A549 (cell line): Measurements from ENCODE around the gene KCNG2. TPM values are rescaled to one million over a fixed set of nuclear protein-coding genes. Genes with fewer than 3 reads are reported as not detected.

Experiments
- ATAC-seq, 2 experiments: fragments of 200-7000 bp in 1 of 2; fragments of >200 bp in 1 of 2; cut with Nextera tagmentation in 1 of 2; cut with Tn5 transposase in 1 of 2; 3 replicates each; pipeline versions ENCODE4 v1.8.0 to v1.9.1; 2018 to 2020; ENCODE audit warnings: mild to moderate bottlenecking in 1 of 2, moderate library complexity in 1 of 2
- CTCF ChIA-PET: fragments of 300-600 bp; sonication (Branson Sonifier 250); formaldehyde crosslinking; extraction: SDS; loops from one replicate; lab custom pipeline; 2021; ENCODE audit warnings: antibody characterized with exemption, inconsistent platforms; lab: Yijun Ruan, JAX
- POLR2A ChIA-PET: fragments of 350-600 bp; formaldehyde crosslinking; extraction: SDS; loops from one replicate; lab custom pipeline; 2021; ENCODE audit warnings: antibody characterized with exemption, inconsistent platforms; lab: Yijun Ruan, JAX
- DNase-seq, 2 experiments: peaks; one replicate each; pipeline versions ENCODE4 v3.0.0 to v3.0.0-alpha.2; 2011 to 2016; ENCODE audit warnings: low read depth in 1 of 2, low spot score in 1 of 2
- FAIRE-seq: peaks from 2 replicates; lab custom pipeline; 2011; peaks lifted over from hg19 to GRCh38; lab: Jason Lieb, UNC
- H3K27ac ChIP-seq, 2 experiments: fragments of >200 bp; sonication (Bioruptor Twin); formaldehyde crosslinking; 3 replicates each; pipeline ENCODE4 v1.5.1; 2016 to 2017
- H3K4me1 ChIP-seq: fragments of >200 bp; sonication (Bioruptor Twin); formaldehyde crosslinking; 3 replicates; pipeline ENCODE4 v1.6.1; 2016
- H3K4me2 ChIP-seq: fragments of >200 bp; sonication (Bioruptor Twin); formaldehyde crosslinking; 3 replicates; pipeline ENCODE4 v1.6.1; 2016
- H3K4me3 ChIP-seq: fragments of >200 bp; sonication (Bioruptor Twin); formaldehyde crosslinking; 3 replicates; pipeline ENCODE4 v1.5.1; 2016
- H3K9me3 ChIP-seq: fragments of >200 bp; sonication (Bioruptor Twin); formaldehyde crosslinking; 3 replicates; pipeline ENCODE4 v1.6.1; 2016
- BHLHE40 ChIP-seq: IDR thresholded peaks from 2 replicates; pipeline ENCODE4 v1.6.1; 2012; ENCODE audit warnings: low read depth, low read length, inconsistent platforms
- CEBPB ChIP-seq, 2 experiments: fragments of >200 bp in 1 of 2; sonication (Bioruptor Twin) in 1 of 2; formaldehyde crosslinking in 1 of 2; IDR thresholded peaks; 2 replicates each; pipeline ENCODE4 v1.6.1; 2012 to 2016
- CHD2 ChIP-seq: fragments of 150-350 bp; IDR thresholded peaks from 2 replicates; pipeline ENCODE4 v1.6.1; 2014; ENCODE audit warnings: low read length; ENCODE audit not compliant: partially characterized antibody
- EHF ChIP-seq: fragments of 250-450 bp; sonication (Bioruptor Pico); IDR thresholded peaks from 2 replicates; pipeline ENCODE4 v1.5.0; 2020; ENCODE audit warnings: mild to moderate bottlenecking
- EHMT2 ChIP-seq: fragments of 200-600 bp; sonication (generic); IDR thresholded peaks from 2 replicates; pipeline ENCODE4 v1.6.1; 2016; ENCODE audit warnings: antibody characterized with exemption, low read depth, mild to moderate bottlenecking, moderate library complexity
- EP300 ChIP-seq, 2 experiments: fragments of >200 bp; sonication (Bioruptor Twin); formaldehyde crosslinking; IDR thresholded peaks; 2 replicates in 1 of 2; 3 replicates in 1 of 2; pipeline ENCODE4 v1.6.1; 2016 to 2017
- ESRRA ChIP-seq: fragments of 150-350 bp; IDR thresholded peaks from 2 replicates; pipeline ENCODE4 v1.6.1; 2014; ENCODE audit warnings: mild to moderate bottlenecking, low read length, borderline replicate concordance
- FOSB ChIP-seq: fragments of 250-450 bp; sonication (Bioruptor Pico); IDR thresholded peaks from 2 replicates; pipeline ENCODE4 v1.5.0; 2020; ENCODE audit warnings: mild to moderate bottlenecking, moderate library complexity
- HDAC2 ChIP-seq: fragments of 200-600 bp; sonication (generic); IDR thresholded peaks from 2 replicates; pipeline ENCODE4 v1.6.1; 2016
- HEYL ChIP-seq: fragments of 250-450 bp; sonication (Bioruptor Pico); IDR thresholded peaks from 2 replicates; pipeline ENCODE4 v1.8.0; 2021; ENCODE audit warnings: mild to moderate bottlenecking, moderate library complexity
- HOXB5 ChIP-seq: fragments of 250-450 bp; sonication (Bioruptor Pico); IDR thresholded peaks from 2 replicates; pipeline ENCODE4 v1.5.0; 2020; ENCODE audit warnings: mild to moderate bottlenecking, moderate library complexity
- JUN ChIP-seq, 2 experiments: fragments of >200 bp; sonication (Bioruptor Twin); formaldehyde crosslinking; IDR thresholded peaks; 2 replicates in 1 of 2; 3 replicates in 1 of 2; pipeline ENCODE4 v1.6.1; 2016 to 2017
- JUNB ChIP-seq: fragments of >200 bp; sonication (Bioruptor Twin); formaldehyde crosslinking; IDR thresholded peaks from 2 replicates; pipeline ENCODE4 v1.6.1; 2016
- KDM5A ChIP-seq: fragments of 200-600 bp; sonication (generic); IDR thresholded peaks from 2 replicates; pipeline ENCODE4 v1.6.1; 2016; ENCODE audit warnings: antibody characterized with exemption, mild to moderate bottlenecking
- MAZ ChIP-seq: fragments of 150-350 bp; IDR thresholded peaks from 2 replicates; pipeline ENCODE4 v1.6.1; 2014; ENCODE audit warnings: antibody characterized with exemption, low read depth, low read length, borderline replicate concordance
- MYC ChIP-seq: IDR thresholded peaks from 2 replicates; pipeline ENCODE4 v1.6.1; 2012; ENCODE audit warnings: mild to moderate bottlenecking, inconsistent platforms, low read length, improper control_type of control experiment, borderline replicate concordance
- NPAS2 ChIP-seq: fragments of 250-450 bp; sonication (Bioruptor Pico); IDR thresholded peaks from 2 replicates; pipeline ENCODE4 v1.8.0; 2022; ENCODE audit warnings: mild to moderate bottlenecking, moderate library complexity, borderline replicate concordance
- POLR2AphosphoS2 ChIP-seq: conservative IDR thresholded peaks from 2 replicates; pipeline ENCODE4 v1.6.1; 2012; ENCODE audit warnings: low read length, improper control_type of control experiment, inconsistent platforms
- RAD21 ChIP-seq, 2 experiments: fragments of >200 bp in 1 of 2; sonication (Bioruptor Twin) in 1 of 2; formaldehyde crosslinking in 1 of 2; IDR thresholded peaks in 1 of 2; conservative IDR thresholded peaks in 1 of 2; 2 replicates in 1 of 2; 3 replicates in 1 of 2; pipeline ENCODE4 v1.6.1; 2012 to 2018; ENCODE audit warnings: inconsistent platforms in 1 of 2
- RARB ChIP-seq: fragments of 250-450 bp; sonication (Bioruptor Pico); IDR thresholded peaks from 2 replicates; pipeline ENCODE4 v1.8.0; 2021; ENCODE audit warnings: mild to moderate bottlenecking, moderate library complexity
- RFX5 ChIP-seq: fragments of 450-650 bp; IDR thresholded peaks from 2 replicates; pipeline ENCODE4 v1.7.1; 2014; ENCODE audit warnings: antibody characterized with exemption, mild to moderate bottlenecking, moderate library complexity
- SMC3 ChIP-seq: fragments of >200 bp; sonication (Bioruptor Twin); formaldehyde crosslinking; IDR thresholded peaks from 3 replicates; pipeline ENCODE4 v1.6.1; 2018; ENCODE audit warnings: inconsistent platforms
- SREBF2 ChIP-seq: fragments of 450-650 bp; IDR thresholded peaks from 2 replicates; pipeline ENCODE4 v1.6.1; 2014; ENCODE audit warnings: mild to moderate bottlenecking, moderate library complexity
- TFCP2L1 ChIP-seq: fragments of 250-450 bp; sonication (Bioruptor Pico); IDR thresholded peaks from 2 replicates; pipeline ENCODE4 v1.5.0; 2021; ENCODE audit warnings: mild to moderate bottlenecking
- ZNF302 ChIP-seq: fragments of 250-450 bp; sonication (Bioruptor Pico); IDR thresholded peaks from 2 replicates; pipeline ENCODE4 v1.9.0; 2021; ENCODE audit warnings: inconsistent platforms, mild to moderate bottlenecking, moderate library complexity
- WGBS: methylation state at CpG from one replicate; pipeline ENCODE4 v1.1.6; 2017; ENCODE audit errors: missing lambda C conversion rate; 5-methylcytosine and 5-hydroxymethylcytosine counted together
- polyA plus RNA-seq, 4 experiments: library from polyadenylated mRNA; depleted of rRNA in 3 of 4; stranded (reverse); fragments of >200 nt; fragmentation: RNase III in 1 of 4; extraction: RNeasy Plus Mini Kit Qiagen cat#74134 plus additional on column Dnase treatment in 1 of 4; gene quantifications; 2 replicates in 3 of 4; 3 replicates in 1 of 4; pipeline ENCODE4 v1.2.3, GENCODE V29; 2011 to 2017
- TF ChIP-seq, protein P1 (sequence below): fragments of 450-650 bp; IDR thresholded peaks from 2 replicates; pipeline ENCODE4 v1.6.1; 2014; ENCODE audit warnings: antibody characterized with exemption
- TF ChIP-seq, protein P2 (sequence below): IDR thresholded peaks from 2 replicates; pipeline ENCODE4 v1.6.1; 2012; ENCODE audit warnings: low read depth, borderline replicate concordance
- TF ChIP-seq, protein P3 (sequence below): fragments of 150-350 bp; IDR thresholded peaks from 2 replicates; pipeline ENCODE4 v1.6.1; 2014; ENCODE audit warnings: low read depth, mild to moderate bottlenecking, low read length
- TF ChIP-seq, protein P4 (sequence below): fragments of >200 bp; sonication (Bioruptor Twin); formaldehyde crosslinking; IDR thresholded peaks from 3 replicates; pipeline ENCODE4 v1.6.1; 2016
- TF ChIP-seq, protein P5 (sequence below): fragments of 250-450 bp; sonication (Bioruptor Pico); IDR thresholded peaks from 2 replicates; pipeline ENCODE4 v1.5.0; 2021; ENCODE audit warnings: mild to moderate bottlenecking, moderate library complexity, borderline replicate concordance

KCNG2 gene
- polyA plus RNA-seq, 2 of the 4 experiments (the other 2 are of a cell fraction), result not detected

DNA sequence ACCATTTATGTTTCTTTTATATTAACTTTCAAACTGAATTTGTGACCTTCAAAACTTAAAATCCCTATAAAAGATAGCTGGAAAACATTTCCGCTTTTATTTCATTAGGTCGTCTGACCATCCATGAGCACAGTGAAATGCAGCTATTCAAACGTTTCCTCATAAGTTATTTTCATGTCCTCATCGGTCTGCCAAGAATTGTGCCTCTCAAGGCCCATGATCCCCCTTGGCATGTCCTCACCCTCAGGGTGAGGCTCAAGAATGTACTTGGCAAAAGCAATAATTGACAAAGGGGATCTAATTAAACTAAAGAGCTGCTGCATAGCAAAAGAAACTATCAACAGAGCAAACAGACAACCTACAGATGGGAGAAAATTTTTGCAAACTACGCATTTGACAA, 141.4 kb downstream of the KCNG2 start (continued):
- TF ChIP-seq, protein P1, sequence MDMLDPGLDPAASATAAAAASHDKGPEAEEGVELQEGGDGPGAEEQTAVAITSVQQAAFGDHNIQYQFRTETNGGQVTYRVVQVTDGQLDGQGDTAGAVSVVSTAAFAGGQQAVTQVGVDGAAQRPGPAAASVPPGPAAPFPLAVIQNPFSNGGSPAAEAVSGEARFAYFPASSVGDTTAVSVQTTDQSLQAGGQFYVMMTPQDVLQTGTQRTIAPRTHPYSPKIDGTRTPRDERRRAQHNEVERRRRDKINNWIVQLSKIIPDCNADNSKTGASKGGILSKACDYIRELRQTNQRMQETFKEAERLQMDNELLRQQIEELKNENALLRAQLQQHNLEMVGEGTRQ, result no peak
- TF ChIP-seq SREBF2, result no peak
- TF ChIP-seq EP300 (IDR thresholded peaks at IDR 0.05), result no peak
- TF ChIP-seq, protein P2, sequence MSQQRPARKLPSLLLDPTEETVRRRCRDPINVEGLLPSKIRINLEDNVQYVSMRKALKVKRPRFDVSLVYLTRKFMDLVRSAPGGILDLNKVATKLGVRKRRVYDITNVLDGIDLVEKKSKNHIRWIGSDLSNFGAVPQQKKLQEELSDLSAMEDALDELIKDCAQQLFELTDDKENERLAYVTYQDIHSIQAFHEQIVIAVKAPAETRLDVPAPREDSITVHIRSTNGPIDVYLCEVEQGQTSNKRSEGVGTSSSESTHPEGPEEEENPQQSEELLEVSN, result no peak
- TF ChIP-seq EHMT2, result no peak

DNA sequence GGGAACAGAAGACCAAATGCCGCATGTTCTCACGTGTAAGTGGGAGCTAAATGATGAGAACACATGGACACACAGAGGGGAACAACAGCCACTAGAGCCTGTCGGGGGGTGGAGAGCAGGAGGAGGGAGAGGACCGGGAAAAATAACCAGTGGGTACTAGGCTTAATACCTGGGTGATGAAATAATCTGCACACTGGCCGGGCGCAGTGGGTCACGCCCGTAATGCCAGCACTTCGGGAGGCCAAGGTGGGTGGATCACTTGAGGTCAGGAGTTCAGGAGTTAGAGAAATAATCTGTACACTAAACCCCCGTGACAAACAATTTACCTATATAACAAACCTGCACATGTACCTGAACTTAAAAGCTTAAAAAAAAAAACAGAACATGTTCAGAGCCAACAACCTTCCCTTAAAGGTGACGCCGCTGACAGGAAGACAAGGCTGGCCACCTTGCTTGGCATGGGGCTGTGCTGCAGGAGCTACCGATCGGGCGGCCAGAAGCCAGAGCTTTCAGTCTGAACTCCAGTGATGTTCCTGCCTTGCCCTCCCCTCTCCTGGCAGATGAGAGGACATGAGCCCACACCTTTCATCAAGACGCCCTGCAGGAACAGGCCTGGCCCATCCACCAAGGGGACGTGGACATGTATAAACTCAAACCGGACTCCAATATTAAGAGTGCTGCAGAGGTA, 142.5 kb downstream of the KCNG2 start:
- 96% methylated on average over 18 of the region's 18 CpGs for WGBS
- FAIRE-seq (no peak), ATAC-seq (no peak), DNase-seq (no peak)
- H3K4me2 ChIP-seq, result no peak overlapping the region
- peaks cover 6% of the 10 kb centered on the region; the same call in 1 of the 3 replicates for H3K9me3 ChIP-seq
- CTCF ChIA-PET, result no interaction called here
- TF ChIP-seq, protein P3, sequence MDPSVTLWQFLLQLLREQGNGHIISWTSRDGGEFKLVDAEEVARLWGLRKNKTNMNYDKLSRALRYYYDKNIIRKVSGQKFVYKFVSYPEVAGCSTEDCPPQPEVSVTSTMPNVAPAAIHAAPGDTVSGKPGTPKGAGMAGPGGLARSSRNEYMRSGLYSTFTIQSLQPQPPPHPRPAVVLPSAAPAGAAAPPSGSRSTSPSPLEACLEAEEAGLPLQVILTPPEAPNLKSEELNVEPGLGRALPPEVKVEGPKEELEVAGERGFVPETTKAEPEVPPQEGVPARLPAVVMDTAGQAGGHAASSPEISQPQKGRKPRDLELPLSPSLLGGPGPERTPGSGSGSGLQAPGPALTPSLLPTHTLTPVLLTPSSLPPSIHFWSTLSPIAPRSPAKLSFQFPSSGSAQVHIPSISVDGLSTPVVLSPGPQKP, result no peak
- TF ChIP-seq CEBPB (IDR thresholded peaks at IDR 0.05) (no peak), HDAC2 (no peak), RFX5 (no peak), CHD2 (no peak), NPAS2 (CRISPR knock-in tag) (no peak), JUN (IDR thresholded peaks at IDR 0.05) (no peak), JUNB (no peak), EHF (CRISPR knock-in tag) (no peak), RAD21 (conservative IDR thresholded peaks at IDR 0.05 in 1 of 2, IDR thresholded peaks at IDR 0.05 in 1 of 2) (no peak)
- TF ChIP-seq, protein P4, sequence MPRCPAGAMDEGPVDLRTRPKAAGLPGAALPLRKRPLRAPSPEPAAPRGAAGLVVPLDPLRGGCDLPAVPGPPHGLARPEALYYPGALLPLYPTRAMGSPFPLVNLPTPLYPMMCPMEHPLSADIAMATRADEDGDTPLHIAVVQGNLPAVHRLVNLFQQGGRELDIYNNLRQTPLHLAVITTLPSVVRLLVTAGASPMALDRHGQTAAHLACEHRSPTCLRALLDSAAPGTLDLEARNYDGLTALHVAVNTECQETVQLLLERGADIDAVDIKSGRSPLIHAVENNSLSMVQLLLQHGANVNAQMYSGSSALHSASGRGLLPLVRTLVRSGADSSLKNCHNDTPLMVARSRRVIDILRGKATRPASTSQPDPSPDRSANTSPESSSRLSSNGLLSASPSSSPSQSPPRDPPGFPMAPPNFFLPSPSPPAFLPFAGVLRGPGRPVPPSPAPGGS, result no peak
- H3K4me3 ChIP-seq, result no peak overlapping the region
- POLR2A ChIA-PET, result no interaction called here
- H3K27ac ChIP-seq, result no peak overlapping the region
- no peaks in the 10 kb centered on the region for H3K4me1 ChIP-seq

DNA sequence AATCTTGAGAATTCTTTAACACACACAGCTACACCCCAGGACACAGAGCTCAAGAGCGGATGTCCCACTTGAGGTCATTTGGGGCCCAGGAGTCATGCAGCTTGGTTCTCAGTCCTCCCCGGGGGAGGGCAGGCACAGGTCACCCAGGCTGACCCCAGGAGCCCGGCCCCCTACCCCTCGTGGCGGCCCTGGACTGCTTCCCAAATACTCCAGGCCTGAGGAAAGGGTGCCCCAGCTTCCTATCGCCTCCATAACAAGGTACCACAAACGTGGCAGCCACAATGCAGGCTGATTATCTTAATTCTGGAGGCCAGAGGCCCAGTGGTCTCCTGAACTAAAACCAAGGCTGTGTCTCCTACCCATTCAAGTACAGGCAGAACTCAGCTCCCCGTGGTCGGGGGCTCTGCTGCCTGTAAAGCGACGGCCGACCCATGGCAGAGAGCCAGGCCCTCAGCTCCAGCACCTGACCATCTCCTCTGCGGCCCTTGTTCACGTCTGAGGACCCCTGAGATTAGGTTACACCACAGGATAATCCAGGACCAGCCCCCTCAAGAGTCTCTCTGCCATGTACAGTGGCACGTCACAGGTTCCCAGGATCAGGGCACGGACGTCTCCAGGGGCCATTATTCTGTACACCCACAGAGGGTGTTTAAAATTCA, 143.2 kb downstream of the KCNG2 start:
- Histone ChIP-seq H3K4me3 (no peak overlapping the region), H3K4me1 (no peaks in the 10 kb centered on the region), H3K4me2 (no peak overlapping the region), H3K27ac (no peak overlapping the region), H3K9me3 (no peaks in the 10 kb centered on the region; the same call in 2 of the 3 replicates)
- no peak for TF ChIP-seq FOSB (CRISPR knock-in tag)
- no peak for TF ChIP-seq POLR2AphosphoS2
- no peak for TF ChIP-seq KDM5A
- TF ChIP-seq, protein P2, result no peak
- no peak for TF ChIP-seq HEYL (CRISPR knock-in tag)
- TF ChIP-seq HOXB5 (CRISPR knock-in tag), result no peak
- no peak for TF ChIP-seq MAZ
- no peak for TF ChIP-seq BHLHE40
- TF ChIP-seq, protein P5, sequence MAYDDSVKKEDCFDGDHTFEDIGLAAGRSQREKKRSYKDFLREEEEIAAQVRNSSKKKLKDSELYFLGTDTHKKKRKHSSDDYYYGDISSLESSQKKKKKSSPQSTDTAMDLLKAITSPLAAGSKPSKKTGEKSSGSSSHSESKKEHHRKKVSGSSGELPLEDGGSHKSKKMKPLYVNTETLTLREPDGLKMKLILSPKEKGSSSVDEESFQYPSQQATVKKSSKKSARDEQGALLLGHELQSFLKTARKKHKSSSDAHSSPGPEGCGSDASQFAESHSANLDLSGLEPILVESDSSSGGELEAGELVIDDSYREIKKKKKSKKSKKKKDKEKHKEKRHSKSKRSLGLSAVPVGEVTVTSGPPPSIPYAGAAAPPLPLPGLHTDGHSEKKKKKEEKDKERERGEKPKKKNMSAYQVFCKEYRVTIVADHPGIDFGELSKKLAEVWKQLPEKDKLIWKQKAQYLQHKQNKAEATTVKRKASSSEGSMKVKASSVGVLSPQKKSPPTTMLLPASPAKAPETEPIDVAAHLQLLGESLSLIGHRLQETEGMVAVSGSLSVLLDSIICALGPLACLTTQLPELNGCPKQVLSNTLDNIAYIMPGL, result no peak
- no peak for TF ChIP-seq SMC3
- TF ChIP-seq ESRRA, result no peak
- no peak for TF ChIP-seq TFCP2L1 (CRISPR knock-in tag)
- no peak for TF ChIP-seq RARB (CRISPR knock-in tag)
- TF ChIP-seq ZNF302, result no peak
- no peak for TF ChIP-seq CHD2
- TF ChIP-seq MYC, result no peak
- FAIRE-seq (no peak), DNase-seq (no peak), ATAC-seq (no peak)
- 81% methylated on average over 6 of the region's 17 CpGs for WGBS
- ChIA-PET POLR2A (no interaction called here), CTCF (no interaction called here)
